PC-9 (cell line): ENCODE measurements around the gene CMIP.

Experiments used
- EZH2 ChIP-seq: fragments of 200-600 bp; sonication (generic); IDR thresholded peaks from 2 replicates; pipeline ENCODE4 v1.8.0; 2017; ENCODE audit warnings: antibody characterized with exemption, low read depth
- TF ChIP-seq, protein P1 (sequence below): fragments of 200-600 bp; sonication (generic); conservative IDR thresholded peaks from 2 replicates; pipeline ENCODE4 v1.6.1; 2017; ENCODE audit warnings: mixed run types, antibody characterized with exemption, mild to moderate bottlenecking, moderate library complexity

DNA sequence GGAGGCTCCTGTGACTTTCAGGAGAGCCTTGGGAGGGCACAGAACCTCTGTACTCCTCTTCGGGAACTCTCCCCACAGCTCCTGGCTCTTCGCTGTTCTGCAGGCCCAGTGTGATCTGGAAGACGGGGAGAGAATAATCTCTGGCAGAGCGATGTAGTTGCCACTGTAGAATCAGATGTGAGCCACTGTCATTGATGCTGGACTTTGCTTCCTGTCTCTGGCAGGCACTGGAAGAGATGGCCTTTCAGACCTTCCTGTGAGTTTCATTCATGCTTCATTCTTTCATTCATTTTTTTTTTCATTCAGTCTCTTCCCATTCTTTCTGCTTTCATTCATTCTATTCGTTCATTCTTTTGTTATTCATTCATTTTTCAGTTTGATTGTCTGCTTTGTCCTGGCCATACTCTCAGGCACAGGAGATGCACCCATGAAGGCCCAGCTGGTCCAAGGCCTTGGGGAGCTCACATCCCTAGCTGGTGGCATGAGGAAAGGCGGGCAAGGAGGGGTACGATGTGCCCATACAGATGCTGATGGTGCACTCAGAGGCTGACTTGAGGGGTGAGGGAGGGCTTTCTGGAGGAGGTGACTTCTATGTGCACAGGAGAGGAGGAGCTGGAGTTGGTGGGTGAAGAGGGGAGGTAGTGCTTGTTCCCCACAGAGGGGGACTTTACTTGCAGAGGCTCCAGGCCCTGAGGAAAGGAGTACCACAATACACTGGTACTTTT is 44.2 kb downstream of the CMIP start:
- TF ChIP-seq, protein P1, sequence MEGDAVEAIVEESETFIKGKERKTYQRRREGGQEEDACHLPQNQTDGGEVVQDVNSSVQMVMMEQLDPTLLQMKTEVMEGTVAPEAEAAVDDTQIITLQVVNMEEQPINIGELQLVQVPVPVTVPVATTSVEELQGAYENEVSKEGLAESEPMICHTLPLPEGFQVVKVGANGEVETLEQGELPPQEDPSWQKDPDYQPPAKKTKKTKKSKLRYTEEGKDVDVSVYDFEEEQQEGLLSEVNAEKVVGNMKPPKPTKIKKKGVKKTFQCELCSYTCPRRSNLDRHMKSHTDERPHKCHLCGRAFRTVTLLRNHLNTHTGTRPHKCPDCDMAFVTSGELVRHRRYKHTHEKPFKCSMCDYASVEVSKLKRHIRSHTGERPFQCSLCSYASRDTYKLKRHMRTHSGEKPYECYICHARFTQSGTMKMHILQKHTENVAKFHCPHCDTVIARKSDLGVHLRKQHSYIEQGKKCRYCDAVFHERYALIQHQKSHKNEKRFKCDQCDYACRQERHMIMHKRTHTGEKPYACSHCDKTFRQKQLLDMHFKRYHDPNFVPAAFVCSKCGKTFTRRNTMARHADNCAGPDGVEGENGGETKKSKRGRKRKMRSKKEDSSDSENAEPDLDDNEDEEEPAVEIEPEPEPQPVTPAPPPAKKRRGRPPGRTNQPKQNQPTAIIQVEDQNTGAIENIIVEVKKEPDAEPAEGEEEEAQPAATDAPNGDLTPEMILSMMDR, result no peak
- TF ChIP-seq EZH2, result no peak
